T47D (cell line): ENCODE measurements around the gene MYEOV.

ENCODE experiments used
- DNase-seq, 2 experiments: peaks; one replicate each; pipeline versions ENCODE4 v3.0.0 to v3.0.0-alpha.2; 2011 to 2012; ENCODE audit warnings: low read depth in 1 of 2, low spot score in 1 of 2
- JUND ChIP-seq: IDR thresholded peaks from 2 replicates; pipeline ENCODE4 v1.6.1; 2012; ENCODE audit warnings: low read depth
- in situ Hi-C: cut with HindIII; loops from 2 replicates; pipeline ENCODE4 v1.10.0; 2016; ENCODE audit warnings: low sequenced_read_pairs, low pct_unique_long_range_greater_than_20kb

MYEOV gene

DNA sequence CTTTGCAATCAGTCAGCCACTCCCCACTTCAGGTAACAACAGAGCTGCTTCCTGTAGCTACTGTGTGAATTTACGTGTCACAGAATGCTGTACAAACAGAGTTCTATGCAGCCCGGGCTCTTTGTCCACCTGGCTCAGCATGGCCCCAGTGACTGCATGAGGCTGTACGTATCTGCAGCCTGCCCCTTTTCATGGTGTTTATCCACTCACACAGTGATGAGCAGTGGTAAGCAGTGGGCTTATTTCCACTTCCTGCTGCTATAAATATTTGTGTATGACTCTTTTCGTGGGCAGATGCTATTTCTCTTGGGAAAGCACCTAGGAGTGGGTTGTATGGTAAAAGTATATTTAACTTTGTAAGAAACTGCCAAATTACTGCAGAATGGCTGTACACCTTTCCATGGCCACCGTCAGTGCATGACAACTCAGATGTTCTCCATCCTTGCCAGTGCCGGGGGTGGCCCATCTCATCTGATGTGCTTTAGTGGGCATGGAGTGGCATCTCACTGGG, 43.3 kb downstream of the MYEOV start:
- no peak for TF ChIP-seq JUND
- in situ Hi-C loops = no loop called here
- DNase-seq = no peak

DNA sequence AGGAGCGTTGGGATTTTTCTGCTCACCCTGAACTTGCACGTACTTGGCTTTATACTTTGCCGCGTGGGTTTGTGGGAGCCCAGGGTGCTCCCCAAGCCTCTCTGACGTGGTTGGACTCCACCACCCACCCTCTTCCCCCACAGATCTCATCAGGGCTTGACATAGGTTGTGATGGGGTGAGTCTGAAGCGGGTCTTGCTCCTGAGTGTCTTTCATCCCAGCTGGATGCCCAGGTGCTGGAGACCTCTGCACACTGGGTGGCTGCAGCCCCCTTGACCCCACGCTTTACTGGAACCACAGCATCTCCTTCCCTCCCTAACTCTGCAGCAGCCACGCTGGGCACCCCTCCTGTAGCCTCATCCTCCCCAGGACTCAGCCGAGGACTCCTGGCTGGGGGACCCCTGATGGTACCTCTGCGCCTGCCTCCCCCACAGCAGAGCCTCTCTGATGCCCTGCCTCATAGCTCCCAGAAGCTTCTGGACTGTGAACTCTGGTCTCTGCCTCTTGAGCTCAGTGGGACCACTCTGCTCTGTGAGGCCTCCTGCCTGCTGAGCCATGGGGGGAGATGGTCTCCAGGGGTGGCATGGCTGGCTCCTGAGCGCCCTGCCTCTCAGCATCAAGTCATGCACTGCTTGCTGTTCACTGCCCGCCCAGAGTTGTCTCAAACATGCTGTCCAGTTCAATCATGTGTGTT, 45.2 kb downstream of the MYEOV start:
- no peak for TF ChIP-seq JUND
- DNase-seq = no peak
- in situ Hi-C loops = no loop called here

DNA sequence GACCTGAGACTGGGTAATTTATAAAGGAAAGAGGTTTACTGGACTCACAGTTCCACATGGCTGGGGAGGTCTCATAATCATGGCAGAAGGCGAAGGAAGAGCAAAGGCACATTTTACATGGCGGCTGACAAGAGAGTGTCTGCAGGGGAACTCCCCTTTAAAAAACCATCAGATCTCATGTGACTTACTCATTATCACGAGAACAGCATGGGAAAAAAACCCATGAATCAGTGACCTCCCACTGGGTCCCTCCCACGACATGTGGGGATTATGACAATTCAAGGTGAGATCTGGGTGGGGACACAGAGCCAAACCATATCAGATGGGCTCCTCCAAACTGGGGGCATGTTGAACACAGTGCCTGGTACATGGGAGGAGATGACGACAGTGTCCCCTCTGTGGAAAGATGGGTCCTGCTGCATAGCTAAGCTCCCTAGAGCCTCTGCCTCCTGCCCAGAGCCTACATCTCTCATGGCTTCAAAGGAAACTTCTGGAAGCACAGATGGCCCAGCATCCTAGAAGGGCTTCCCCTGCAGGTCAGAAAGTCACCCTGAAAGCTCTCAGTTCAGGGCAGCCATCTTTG, 46.1 kb downstream of the MYEOV start:
- no peak for DNase-seq
- in situ Hi-C loops = no loop called here
- TF ChIP-seq JUND = no peak

DNA sequence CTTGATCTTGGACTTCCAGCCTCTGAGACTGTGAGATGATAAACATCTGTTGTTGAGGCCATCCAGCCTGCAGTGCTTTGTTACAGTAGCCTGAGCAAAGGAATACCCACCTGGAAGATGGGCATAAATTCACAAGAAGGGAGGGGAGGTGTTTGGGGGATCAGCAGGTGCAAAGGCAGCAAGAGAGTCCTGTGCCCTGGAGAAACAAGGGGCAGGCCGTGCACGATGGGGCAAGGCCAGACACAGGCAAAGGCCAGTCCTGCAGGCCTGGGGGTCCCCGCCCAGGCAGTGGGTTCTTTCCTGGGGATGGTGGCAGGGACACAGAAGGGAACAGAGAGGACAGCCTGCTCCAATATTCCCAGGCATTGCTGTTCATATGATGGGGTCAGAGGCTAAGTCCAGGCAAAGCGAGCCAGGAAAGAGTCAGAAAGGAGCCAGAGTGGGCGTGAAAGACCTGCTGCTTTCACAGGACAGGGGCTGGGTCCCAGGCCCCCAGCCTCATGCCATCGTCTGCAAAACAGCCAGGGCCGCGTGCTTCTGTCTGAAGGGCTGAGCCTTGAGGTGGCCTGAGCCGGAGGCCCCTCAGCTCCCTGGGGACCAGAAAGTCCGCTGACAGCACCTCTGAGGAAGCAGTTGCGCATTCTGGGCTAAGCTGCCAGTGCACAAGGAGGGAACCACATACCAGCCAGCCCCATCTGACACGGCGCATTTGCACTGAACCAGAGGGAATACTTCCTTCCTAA, 48.8 kb downstream of the MYEOV start:
- no peak for DNase-seq
- TF ChIP-seq JUND = no peak
- in situ Hi-C loops = no loop called here

DNA sequence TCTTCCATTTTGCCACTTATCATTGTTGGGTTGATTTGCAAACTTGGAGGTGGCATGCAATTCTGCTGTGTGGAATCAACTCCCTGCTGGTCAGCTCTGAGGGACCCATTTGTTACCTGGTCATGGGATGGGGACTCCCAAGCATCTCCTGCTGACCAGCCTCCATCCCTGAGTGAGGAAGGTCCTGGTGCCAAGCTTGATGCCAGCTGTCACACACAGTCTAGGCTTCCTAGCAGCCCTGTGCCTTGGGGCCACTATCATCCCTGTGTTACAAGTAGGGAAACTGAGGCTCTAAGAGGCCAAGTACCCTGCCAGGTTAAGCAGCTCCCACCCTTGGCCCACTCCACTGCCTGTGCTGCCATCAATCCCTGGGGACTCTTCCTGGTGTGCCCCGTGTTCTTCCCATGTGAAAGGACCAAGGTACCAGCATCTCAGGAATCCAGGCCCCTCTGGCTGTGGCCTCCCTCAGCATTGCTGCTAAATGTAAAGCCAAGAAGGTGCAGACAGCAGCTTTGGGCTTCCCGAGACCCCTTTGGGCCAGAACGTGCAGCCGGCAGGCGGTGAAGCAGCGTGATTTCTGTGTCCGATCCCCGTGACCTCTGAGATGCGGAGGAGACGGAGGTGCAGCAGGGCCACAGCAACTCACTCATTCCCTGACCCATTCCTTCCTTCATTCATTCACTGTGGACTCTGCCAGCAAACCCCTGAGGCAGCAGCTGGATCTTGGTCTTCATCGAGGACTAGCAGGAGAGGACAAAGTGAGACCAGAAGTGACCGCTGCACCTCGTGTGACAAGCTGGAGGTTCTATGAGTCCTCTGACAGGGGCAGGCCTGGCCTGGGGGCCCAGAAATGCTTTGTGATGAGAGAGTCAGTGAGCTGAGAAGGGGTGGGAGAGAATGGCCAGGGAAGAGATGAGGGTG, 49.7 kb downstream of the MYEOV start:
- DNase-seq = no peak
- no peak for TF ChIP-seq JUND
- in situ Hi-C loops = no loop called here

DNA sequence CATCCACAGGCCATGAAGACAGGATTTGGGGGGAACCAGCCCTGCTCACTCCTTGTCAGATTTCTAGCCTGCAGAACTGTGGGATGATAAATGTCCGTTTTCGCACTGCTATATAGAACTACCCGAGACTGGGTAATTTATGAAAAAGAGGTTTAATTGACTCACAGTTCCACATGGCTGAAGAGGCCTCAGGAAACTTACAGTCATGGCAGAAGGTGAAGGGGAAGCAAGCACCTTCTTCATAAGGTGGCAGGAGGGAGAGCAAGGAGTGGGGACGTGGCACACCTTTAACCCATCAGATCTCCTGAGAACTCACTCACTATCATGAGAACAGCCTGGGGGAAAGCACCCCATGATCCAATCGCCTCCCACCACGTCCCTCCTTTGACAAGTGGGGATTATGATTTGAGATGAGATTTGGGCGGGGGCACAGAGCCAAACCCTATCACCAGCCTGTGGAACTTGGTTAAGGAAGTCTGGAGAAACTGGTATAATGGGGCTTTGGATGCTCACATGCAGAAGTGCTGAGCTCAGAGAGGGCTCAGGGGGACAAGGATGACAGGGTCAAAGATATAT, 50.7 kb downstream of the MYEOV start:
- TF ChIP-seq JUND = no peak
- no peak for DNase-seq
- in situ Hi-C loops = no loop called here
